H1 (cell line): ENCODE data around the gene B4GAT1. TPM values are rescaled to one million over a fixed set of nuclear protein-coding genes. Genes with fewer than 3 reads are reported as not detected.

Experiments
- CTCF ChIA-PET: fragments of 300-600 bp; sonication (Branson Sonifier 250); formaldehyde crosslinking; loops from one replicate; lab custom pipeline; 2021; ENCODE audit not compliant: partially characterized antibody; lab: Charles Lee
- POLR2A ChIA-PET: fragments of 300-600 bp; sonication (Branson Sonifier 250); formaldehyde crosslinking; loops from one replicate; lab custom pipeline; 2021; ENCODE audit warnings: inconsistent platforms; ENCODE audit not compliant: partially characterized antibody; lab: Charles Lee
- DNase-seq, 2 experiments: peaks; one replicate each; pipeline versions ENCODE4 v3.0.0 to v3.0.0-alpha.2; 2010 to 2022; ENCODE audit warnings: low spot score in 2 of 2, low read depth in 1 of 2, mixed read lengths in 1 of 2
- FAIRE-seq: peaks from 2 replicates; lab custom pipeline; 2011; peaks lifted over from hg19 to GRCh38; lab: Jason Lieb, UNC
- H2AFZ ChIP-seq: 2 replicates; pipeline ENCODE4 v1.8.1; 2012; ENCODE audit warnings: low read length, inconsistent platforms
- H2AK5ac ChIP-seq: 2 replicates; pipeline ENCODE4 v1.6.1; 2013; ENCODE audit warnings: low read depth, low read length
- H2BK120ac ChIP-seq: replicated peaks from 2 replicates; pipeline ENCODE3; 2013; ENCODE audit warnings: low read depth, low read length, inconsistent platforms
- H2BK12ac ChIP-seq: 2 replicates; pipeline ENCODE4 v1.6.1; 2013; ENCODE audit warnings: low read depth, low read length
- H2BK15ac ChIP-seq: 2 replicates; pipeline ENCODE4 v1.6.1; 2013; ENCODE audit warnings: low read length
- H2BK20ac ChIP-seq: 2 replicates; pipeline ENCODE4 v1.6.1; 2013; ENCODE audit warnings: low read length
- H2BK5ac ChIP-seq: 2 replicates; pipeline ENCODE4 v1.6.1; 2013; ENCODE audit warnings: low read depth, low read length
- H3K14ac ChIP-seq: 2 replicates; pipeline ENCODE4 v1.6.1; 2013; ENCODE audit warnings: inconsistent platforms; ENCODE audit not compliant: insufficient read length
- H3K18ac ChIP-seq: 2 replicates; pipeline ENCODE4 v1.6.1; 2013; ENCODE audit warnings: low read length; ENCODE audit errors: extremely low read depth
- H3K23ac ChIP-seq: 2 replicates; pipeline ENCODE4 v1.6.1; 2013; ENCODE audit warnings: inconsistent platforms; ENCODE audit not compliant: insufficient read length
- H3K23me2 ChIP-seq: 2 replicates; pipeline ENCODE4 v1.6.1; 2013; ENCODE audit warnings: low read depth, low read length
- H3K27ac ChIP-seq: 2 replicates; pipeline ENCODE4 v1.6.1; 2011; ENCODE audit warnings: low read depth, low read length, inconsistent platforms
- H3K27me3 ChIP-seq, 4 experiments: replicated peaks in 1 of 4; 1 replicate in 1 of 4; 2 replicates in 3 of 4; pipeline versions ENCODE4 v1.6.1 to v1.8.1; 2011 to 2013; ENCODE audit warnings: low read length in 3 of 4, mild to moderate bottlenecking in 3 of 4, inconsistent platforms in 2 of 4, mixed read lengths in 2 of 4, moderate library complexity in 1 of 4; ENCODE audit not compliant: control insufficient read depth in 3 of 4, insufficient read depth in 3 of 4; ENCODE audit errors: extremely low read depth in 1 of 4
- H3K36me3 ChIP-seq, 4 experiments: 2 replicates each; pipeline versions ENCODE4 v1.6.1 to v1.8.1; 2011 to 2013; ENCODE audit warnings: mild to moderate bottlenecking in 4 of 4, low read length in 3 of 4, moderate library complexity in 2 of 4, control low read depth in 1 of 4, inconsistent platforms in 1 of 4; ENCODE audit not compliant: insufficient read depth in 4 of 4, control insufficient read depth in 2 of 4
- H3K4ac ChIP-seq: replicated peaks from 2 replicates; pipeline ENCODE3; 2013; ENCODE audit warnings: low read length, low read depth, mixed read lengths, inconsistent platforms; ENCODE audit not compliant: insufficient read length
- H3K4me1 ChIP-seq, 4 experiments: replicated peaks in 1 of 4; 1 replicate in 1 of 4; 2 replicates in 3 of 4; pipeline versions ENCODE4 v1.6.1 to v1.8.1; 2011 to 2013; ENCODE audit warnings: low read length in 3 of 4, inconsistent platforms in 2 of 4, mixed read lengths in 1 of 4; ENCODE audit not compliant: insufficient read depth in 4 of 4, control insufficient read depth in 3 of 4
- H3K4me2 ChIP-seq, 2 experiments: 2 replicates each; pipeline versions ENCODE4 v1.6.1 to v1.8.1; 2011 to 2013; ENCODE audit warnings: low read depth in 2 of 2, low read length in 2 of 2, control low read depth in 1 of 2, inconsistent platforms in 1 of 2, mild to moderate bottlenecking in 1 of 2; ENCODE audit not compliant: insufficient read depth in 1 of 2
- H3K4me3 ChIP-seq, 4 experiments: fragments of 200-600, 300-600 bp in 1 of 4; sonication (generic), shearing (Covaris generic), sonication (Bioruptor Twin) in 1 of 4; 2 replicates each; pipeline versions ENCODE4 v1.5.1 to v1.8.1; 2011 to 2016; ENCODE audit warnings: low read length in 4 of 4, low read depth in 3 of 4, control low read depth in 2 of 4, inconsistent platforms in 2 of 4, mild to moderate bottlenecking in 2 of 4, mixed read lengths in 1 of 4, moderate library complexity in 1 of 4; ENCODE audit not compliant: insufficient read depth in 2 of 4; ENCODE audit errors: extremely low read depth in 1 of 4
- H3K56ac ChIP-seq: replicated peaks from 2 replicates; pipeline ENCODE3; 2013; ENCODE audit warnings: low read depth, mild to moderate bottlenecking, mixed read lengths, low read length, inconsistent platforms; ENCODE audit not compliant: insufficient read length
- H3K79me1 ChIP-seq: 2 replicates; pipeline ENCODE4 v1.6.1; 2013; ENCODE audit warnings: low read depth, low read length, control low read depth
- H3K79me2 ChIP-seq, 2 experiments: 2 replicates each; pipeline versions ENCODE4 v1.6.1 to v1.8.1; 2012 to 2013; ENCODE audit warnings: low read length in 2 of 2, mild to moderate bottlenecking in 2 of 2, inconsistent platforms in 1 of 2; ENCODE audit not compliant: insufficient read depth in 2 of 2, control insufficient read depth in 1 of 2
- H3K9ac ChIP-seq, 4 experiments: replicated peaks in 1 of 4; 1 replicate in 1 of 4; 2 replicates in 3 of 4; pipeline versions ENCODE4 v1.6.1 to v1.8.1; 2011 to 2013; ENCODE audit warnings: low read depth in 3 of 4, low read length in 3 of 4, control low read depth in 2 of 4, mild to moderate bottlenecking in 2 of 4, moderate library complexity in 2 of 4, inconsistent platforms in 1 of 4; ENCODE audit errors: extremely low read depth in 1 of 4
- H3K9me3 ChIP-seq, 2 experiments: 2 replicates each; pipeline versions ENCODE4 v1.6.1 to v1.8.1; 2012 to 2013; ENCODE audit warnings: mild to moderate bottlenecking in 2 of 2, moderate library complexity in 2 of 2, control low read depth in 1 of 2, inconsistent platforms in 1 of 2, low read depth in 1 of 2, low read length in 1 of 2, mixed read lengths in 1 of 2; ENCODE audit not compliant: insufficient read depth in 2 of 2
- H4K20me1 ChIP-seq, 2 experiments: replicated peaks in 1 of 2; 2 replicates each; pipeline versions ENCODE3 to v1.8.1; 2011 to 2013; ENCODE audit warnings: inconsistent platforms in 2 of 2, low read length in 2 of 2, mild to moderate bottlenecking in 1 of 2; ENCODE audit not compliant: insufficient read depth in 2 of 2, control insufficient read depth in 1 of 2
- H4K5ac ChIP-seq: 2 replicates; pipeline ENCODE4 v1.6.1; 2013; ENCODE audit warnings: low read length, low read depth, mixed read lengths, inconsistent platforms; ENCODE audit not compliant: insufficient read length
- H4K8ac ChIP-seq: 2 replicates; pipeline ENCODE4 v1.8.0; 2013; ENCODE audit warnings: mild to moderate bottlenecking, moderate library complexity, low read length, inconsistent platforms; ENCODE audit not compliant: insufficient read depth; ENCODE audit errors: extremely low read depth
- H4K91ac ChIP-seq: replicated peaks from 2 replicates; pipeline ENCODE3; 2013; ENCODE audit warnings: low read length, mixed read lengths, inconsistent platforms; ENCODE audit not compliant: insufficient read length
- EP300 ChIP-seq, 2 experiments: IDR thresholded peaks; 1 replicate in 1 of 2; 2 replicates in 1 of 2; pipeline ENCODE4 v1.6.1; 2011 to 2012; ENCODE audit warnings: low read depth in 2 of 2, low read length in 2 of 2, mild to moderate bottlenecking in 2 of 2, borderline replicate concordance in 1 of 2, inconsistent platforms in 1 of 2, moderate library complexity in 1 of 2
- JUN ChIP-seq: IDR thresholded peaks from 2 replicates; pipeline ENCODE4 v1.6.1; 2011; ENCODE audit warnings: low read depth, mild to moderate bottlenecking, improper control_type of control experiment, low read length
- RXRA ChIP-seq: IDR thresholded peaks from 2 replicates; pipeline ENCODE4 v1.6.1; 2011; ENCODE audit warnings: low read depth, mild to moderate bottlenecking, low read length, moderate library complexity; ENCODE audit not compliant: insufficient read depth
- TEAD4 ChIP-seq: IDR thresholded peaks from 2 replicates; pipeline ENCODE4 v1.6.1; 2012; ENCODE audit warnings: low read depth, low read length, inconsistent platforms, mixed read lengths
- WGBS, 2 experiments: shearing (Covaris generic) in 1 of 2; methylation state at CpG; one replicate each; pipeline versions ENCODE4 v1.1.6 to v1.1.7; 2013 to 2015; ENCODE audit warnings: low lambda C conversion rate in 2 of 2, mixed read lengths in 2 of 2, inconsistent platforms in 1 of 2, low coverage in 1 of 2, missing lambda C conversion rate in 1 of 2; ENCODE audit not compliant: insufficient replicate concordance in 2 of 2, insufficient coverage in 1 of 2, insufficient read length in 1 of 2; ENCODE audit errors: extremely low coverage in 1 of 2, missing lambda C conversion rate in 1 of 2; 5-methylcytosine and 5-hydroxymethylcytosine counted together
- polyA plus RNA-seq, 7 experiments: library from polyadenylated mRNA; depleted of rRNA in 3 of 7; stranded (reverse) in 5 of 7; unstranded in 2 of 7; fragments of >200 nt in 5 of 7; fragments of 200-250 nt in 2 of 7; gene quantifications; 1 replicate in 5 of 7; 2 replicates in 1 of 7; 4 replicates in 1 of 7; pipeline versions ENCODE4 v1.2.1 to v1.2.3, GENCODE V29; 2011 to 2013; ENCODE audit warnings: missing spikeins in 2 of 7, mixed read lengths in 2 of 7
- total RNA-seq: library from RNA; stranded (reverse); fragmentation: NEBNext Ultra II Directional; extraction: Animal tissue kit (Norgen Biotek cat#: 25700); gene quantifications from 2 replicates; pipeline ENCODE4 v1.2.1, GENCODE V29; 2021

Gene B4GAT1
- total and polyA plus RNA-seq, 2 of the 8 experiments (the other 6 are each of a cell fraction or from before 2014, with no cell fraction given) = 22.2 to 27.8 TPM

DNA sequence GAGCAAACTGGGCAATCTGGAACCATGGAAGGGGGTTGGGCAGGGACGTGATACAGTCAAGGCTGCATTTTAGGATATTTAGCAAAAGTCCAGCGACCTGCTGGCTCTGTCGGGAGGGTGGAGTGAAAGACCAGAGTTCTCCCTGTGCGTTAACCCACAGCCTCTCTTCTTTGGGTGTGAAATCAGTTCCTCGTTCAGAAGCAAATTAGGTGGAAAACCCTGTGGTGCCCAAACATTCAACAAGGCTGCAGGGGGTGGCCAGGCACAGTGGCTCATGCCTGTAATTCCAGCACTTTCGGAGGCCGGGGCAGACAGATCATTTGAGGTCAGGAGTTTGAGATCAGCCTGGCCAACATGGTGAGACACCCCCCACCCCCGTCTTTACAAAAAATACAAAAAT, 49.8 kb downstream of the B4GAT1 start:
- H4K91ac ChIP-seq = no peak overlapping the region
- H2BK15ac ChIP-seq = no peak overlapping the region
- H3K14ac ChIP-seq = no peak overlapping the region
- H2BK120ac ChIP-seq = no peak overlapping the region
- DNase-seq (no peak), FAIRE-seq (no peak)
- H3K36me3 ChIP-seq = no peaks in the 10 kb centered on the region
- no peak overlapping the region for H4K5ac ChIP-seq
- H3K27ac ChIP-seq = no peak overlapping the region
- peaks cover 0 to 11% (median under 1%) of the 10 kb centered on the region in 4 experiments; a peak in 4 of 7 replicates for H3K27me3 ChIP-seq
- no peak overlapping the region for H2AK5ac ChIP-seq
- no peak overlapping the region; a peak in 1 of 7 replicates for H3K9ac ChIP-seq
- no peak overlapping the region for H2AFZ ChIP-seq
- H3K4ac ChIP-seq = no peak overlapping the region
- H4K20me1 ChIP-seq = peaks cover 2 to 4% of the 10 kb centered on the region in 2 experiments
- no peak overlapping the region for H3K18ac ChIP-seq
- no peaks in the 10 kb centered on the region for H3K9me3 ChIP-seq
- H3K23ac ChIP-seq = no peak overlapping the region
- peak overlapping the region; percentile 43; the same call in 1 of the 2 replicates for H2BK12ac ChIP-seq
- no peaks in the 10 kb centered on the region for H3K79me1 ChIP-seq
- no peak overlapping the region for H4K8ac ChIP-seq
- no peak overlapping the region for H3K4me3 ChIP-seq
- WGBS, 2 experiments = 63% methylated on average over 8 of the region's 8 CpGs; no CpG with 5 or more reads in 1 of the 2 experiments
- peaks cover 4 to 14% (median 6%) of the 10 kb centered on the region in 4 experiments; a peak in 6 of 7 replicates for H3K4me1 ChIP-seq
- no peak overlapping the region for H2BK20ac ChIP-seq
- H3K23me2 ChIP-seq = no peaks in the 10 kb centered on the region; the same call in 1 of the 2 replicates
- H3K4me2 ChIP-seq = peak overlapping the region in 1 of 2 experiments; percentile 18; a peak in 1 of 4 replicates
- H3K56ac ChIP-seq = no peak overlapping the region
- TF ChIP-seq TEAD4 (no peak), EP300 (IDR thresholded peaks at IDR 0.05; ENCODE audit: borderline replicate concordance in 1 of 2, low read depth in 2 of 2, low read length in 2 of 2) (no peak), JUN (no peak), RXRA (no peak)
- no peak overlapping the region for H2BK5ac ChIP-seq
- ChIA-PET CTCF (interaction anchor here (0.8 to 6.6 kb wide), 10 partner anchors 11 to 112 kb away, joined by 3 to 37 read pairs (median 4); no protein-coding TSS in a partner anchor), POLR2A (interaction anchor here (1.2 to 4.0 kb wide), 5 partner anchors 9 to 50 kb away, joined by 3 to 16 read pairs (median 7); partner anchors contain the start of genes B4GAT1 and YIF1A)
- no peaks in the 10 kb centered on the region for H3K79me2 ChIP-seq
